SK-N-SH (cell line): ENCODE results near the gene EFS. TPM values are rescaled to one million over a fixed set of nuclear protein-coding genes. Genes with fewer than 3 reads are reported as not detected.

Experiments used
- CTCF ChIA-PET: fragments of 300-600, 350-600 bp; formaldehyde crosslinking; extraction: SDS; loops from one replicate; lab custom pipeline; 2021; lab: Yijun Ruan, JAX
- POLR2A ChIA-PET: fragments of 350-600 bp; sonication (Branson Sonifier 250); formaldehyde crosslinking; extraction: SDS; loops from one replicate; lab custom pipeline; 2020; ENCODE audit warnings: antibody characterized with exemption, inconsistent platforms; lab: Yijun Ruan, JAX
- DNase-seq: peaks from one replicate; pipeline ENCODE4 v3.0.0; 2012
- H2AFZ ChIP-seq: fragments of 200-600 bp; sonication (generic); 2 replicates; pipeline ENCODE4 v1.8.1; 2016; ENCODE audit warnings: antibody characterized with exemption, mild to moderate bottlenecking, low read depth
- H3F3A ChIP-seq: fragments of 200-600 bp; sonication (generic); replicated peaks from 2 replicates; pipeline ENCODE3; 2016; ENCODE audit warnings: antibody characterized with exemption, mild to moderate bottlenecking; ENCODE audit not compliant: insufficient read depth
- H3K27ac ChIP-seq, 2 experiments: fragments of 200-500 bp in 1 of 2; fragments of 200-600 bp in 1 of 2; sonication (Bioruptor generic) in 1 of 2; sonication (generic), shearing (Covaris generic) in 1 of 2; 2 replicates each; pipeline versions ENCODE4 v1.5.1 to v1.6.1; 2014 to 2016; ENCODE audit warnings: low read depth in 2 of 2, inconsistent platforms in 1 of 2, low read length in 1 of 2, mild to moderate bottlenecking in 1 of 2, mixed read lengths in 1 of 2
- H3K27me3 ChIP-seq: fragments of 200-600 bp; sonication (generic), shearing (Covaris generic); 2 replicates; pipeline ENCODE4 v1.6.1; 2016; ENCODE audit warnings: mixed run types; ENCODE audit not compliant: insufficient read depth
- H3K36me3 ChIP-seq, 2 experiments: fragments of 200-500 bp in 1 of 2; fragments of 200-600 bp in 1 of 2; sonication (Bioruptor generic) in 1 of 2; sonication (generic) in 1 of 2; replicated peaks in 1 of 2; 2 replicates each; pipeline versions ENCODE3 to v1.5.1; 2014 to 2016; ENCODE audit warnings: low read length in 1 of 2, mild to moderate bottlenecking in 1 of 2; ENCODE audit not compliant: insufficient read depth in 2 of 2, control insufficient read depth in 1 of 2
- H3K4me1 ChIP-seq, 2 experiments: fragments of 200-500 bp in 1 of 2; fragments of 200-600 bp in 1 of 2; sonication (Bioruptor generic) in 1 of 2; sonication (generic), shearing (Covaris generic) in 1 of 2; 2 replicates each; pipeline versions ENCODE4 v1.5.1 to v1.6.1; 2014 to 2016; ENCODE audit warnings: low read depth in 1 of 2, low read length in 1 of 2, mixed run types in 1 of 2; ENCODE audit not compliant: insufficient read depth in 2 of 2, control insufficient read depth in 1 of 2
- H3K4me2 ChIP-seq: fragments of 200-600 bp; sonication (generic), shearing (Covaris generic); 2 replicates; pipeline ENCODE4 v1.6.1; 2017; ENCODE audit warnings: mixed run types
- H3K4me3 ChIP-seq, 2 experiments: fragments of 200-500 bp in 1 of 2; fragments of 200-600 bp in 1 of 2; sonication (Bioruptor generic) in 1 of 2; sonication (generic), shearing (Covaris generic) in 1 of 2; 2 replicates each; pipeline versions ENCODE4 v1.5.1 to v1.8.1; 2014 to 2016; ENCODE audit warnings: low read depth in 2 of 2, inconsistent platforms in 1 of 2, low read length in 1 of 2, mild to moderate bottlenecking in 1 of 2, mixed read lengths in 1 of 2, moderate library complexity in 1 of 2
- H3K79me2 ChIP-seq: fragments of 200-600 bp; sonication (generic); 2 replicates; pipeline ENCODE4 v1.8.1; 2017; ENCODE audit warnings: mild to moderate bottlenecking; ENCODE audit not compliant: insufficient read depth
- H3K9ac ChIP-seq: fragments of 200-600 bp; sonication (generic); 2 replicates; pipeline ENCODE4 v1.6.1; 2017; ENCODE audit warnings: mixed run types
- H3K9me2 ChIP-seq: fragments of 200-600 bp; sonication (generic); 2 replicates; pipeline ENCODE4 v1.6.1; 2017; ENCODE audit warnings: mixed run types
- H3K9me3 ChIP-seq: fragments of 200-600 bp; sonication (generic); 2 replicates; pipeline ENCODE4 v1.6.1; 2017; ENCODE audit warnings: mixed run types, mild to moderate bottlenecking, moderate library complexity
- H4K20me1 ChIP-seq: fragments of 200-600 bp; sonication (generic); 2 replicates; pipeline ENCODE4 v1.6.1; 2017; ENCODE audit warnings: mild to moderate bottlenecking, mixed run types; ENCODE audit not compliant: insufficient read depth
- JUND ChIP-seq: IDR thresholded peaks from 2 replicates; pipeline ENCODE4 v1.4.0; 2012
- MEF2A ChIP-seq: IDR thresholded peaks from 2 replicates; pipeline ENCODE4 v1.4.0; 2012; ENCODE audit warnings: low read depth, borderline replicate concordance
- MXI1 ChIP-seq: IDR thresholded peaks from 2 replicates; pipeline ENCODE4 v1.6.1; 2012; ENCODE audit warnings: mild to moderate bottlenecking, low read depth, low read length, improper control_type of control experiment
- NFIC ChIP-seq: IDR thresholded peaks from 2 replicates; pipeline ENCODE4 v1.4.0; 2012; ENCODE audit warnings: borderline replicate concordance
- POLR2AphosphoS5 ChIP-seq: IDR thresholded peaks from 2 replicates; pipeline ENCODE4 v1.6.1; 2012; ENCODE audit warnings: low read depth, low read length
- RAD21 ChIP-seq: IDR thresholded peaks from 2 replicates; pipeline ENCODE4 v1.6.1; 2012; ENCODE audit warnings: mild to moderate bottlenecking, low read length
- RCOR1 ChIP-seq: fragments of 150-350 bp; IDR thresholded peaks from 2 replicates; pipeline ENCODE4 v1.6.1; 2017; ENCODE audit warnings: antibody characterized with exemption, low read length
- SIN3A ChIP-seq: IDR thresholded peaks from 2 replicates; pipeline ENCODE4 v1.6.1; 2012; ENCODE audit warnings: low read depth, mild to moderate bottlenecking, low read length, moderate library complexity, borderline replicate concordance
- WGBS: methylation state at CpG from one replicate; pipeline ENCODE4 v1.1.6; 2017; ENCODE audit warnings: low lambda C conversion rate; 5-methylcytosine and 5-hydroxymethylcytosine counted together
- polyA plus RNA-seq, 3 experiments: library from polyadenylated mRNA; depleted of rRNA; stranded (reverse); fragments of >200 nt; gene quantifications; 2 replicates each; pipeline ENCODE4 v1.2.3, GENCODE V29; 2012
- TF ChIP-seq, protein P1 (sequence below): fragments of 150-350 bp; IDR thresholded peaks from 2 replicates; pipeline ENCODE4 v1.6.1; 2016; ENCODE audit warnings: mild to moderate bottlenecking, low read depth, low read length
- TF ChIP-seq, protein P2 (sequence below): IDR thresholded peaks from 2 replicates; pipeline ENCODE4 v1.4.0; 2012; ENCODE audit warnings: low read depth, borderline replicate concordance
- TF ChIP-seq, protein P3 (sequence below): fragments of 200-600 bp; sonication (generic); IDR thresholded peaks from 2 replicates; pipeline ENCODE4 v1.6.1; 2017; ENCODE audit warnings: antibody characterized with exemption, mild to moderate bottlenecking, moderate library complexity
- TF ChIP-seq, protein P4 (sequence below): fragments of 150-350 bp; IDR thresholded peaks from 2 replicates; pipeline ENCODE4 v1.6.1; 2017; ENCODE audit warnings: antibody characterized with exemption, low read length, low read depth, borderline replicate concordance

The EFS gene
- polyA plus RNA-seq, 1 of the 3 experiments (the other 2 are of a cell fraction) = 4.4 TPM

DNA sequence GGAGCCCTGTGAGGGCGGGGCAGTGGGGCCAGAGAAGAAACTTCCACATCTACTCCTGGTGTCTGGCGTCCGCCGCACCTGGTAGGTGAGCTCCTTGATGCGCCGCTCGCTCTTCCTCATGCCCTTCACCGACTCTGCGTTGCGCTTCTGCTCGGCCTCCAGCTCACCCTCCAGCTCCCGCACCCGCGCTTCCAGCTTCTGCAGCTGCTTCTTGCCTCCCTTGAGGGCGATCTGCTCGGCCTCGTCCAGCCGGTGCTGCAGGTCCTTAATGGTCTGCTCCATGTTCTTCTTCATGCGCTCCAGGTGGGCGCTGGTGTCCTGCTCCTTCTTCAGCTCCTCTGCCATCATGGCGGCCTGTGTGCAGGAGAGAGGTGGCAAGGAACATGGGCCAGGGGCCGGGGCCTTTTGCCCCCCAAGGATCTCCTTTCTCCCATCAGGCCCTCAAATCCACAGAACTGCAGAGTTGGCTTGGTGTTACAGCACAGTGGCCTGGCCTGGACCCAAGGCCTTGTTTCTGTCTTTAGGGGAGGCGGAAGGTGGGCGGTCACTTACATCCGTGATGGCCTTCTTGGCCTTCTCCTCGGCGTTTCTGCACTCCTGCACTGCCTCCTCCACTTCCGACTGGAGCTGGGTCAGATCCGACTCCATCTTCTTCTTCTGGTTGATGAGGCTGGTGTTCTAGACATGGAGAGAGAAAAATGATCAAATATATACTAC, 19.6 kb upstream of the EFS start:
- Histone ChIP-seq H3K9me2 (no peaks in the 10 kb centered on the region), H3F3A (no peaks in the 10 kb centered on the region), H4K20me1 (no peaks in the 10 kb centered on the region), H2AFZ (no peak overlapping the region), H3K4me1 (no peaks in the 10 kb centered on the region; a peak in 1 of 4 replicates), H3K4me3 (no peak overlapping the region), H3K36me3 (no peaks in the 10 kb centered on the region), H3K9me3 (no peaks in the 10 kb centered on the region), H3K79me2 (no peaks in the 10 kb centered on the region), H3K4me2 (no peak overlapping the region), H3K9ac (no peak overlapping the region), H3K27ac (no peak overlapping the region), H3K27me3 (peaks cover 8% of the 10 kb centered on the region; the same call in 1 of the 2 replicates)
- TF ChIP-seq NFIC = no peak
- TF ChIP-seq RAD21 = no peak
- TF ChIP-seq, protein P1, sequence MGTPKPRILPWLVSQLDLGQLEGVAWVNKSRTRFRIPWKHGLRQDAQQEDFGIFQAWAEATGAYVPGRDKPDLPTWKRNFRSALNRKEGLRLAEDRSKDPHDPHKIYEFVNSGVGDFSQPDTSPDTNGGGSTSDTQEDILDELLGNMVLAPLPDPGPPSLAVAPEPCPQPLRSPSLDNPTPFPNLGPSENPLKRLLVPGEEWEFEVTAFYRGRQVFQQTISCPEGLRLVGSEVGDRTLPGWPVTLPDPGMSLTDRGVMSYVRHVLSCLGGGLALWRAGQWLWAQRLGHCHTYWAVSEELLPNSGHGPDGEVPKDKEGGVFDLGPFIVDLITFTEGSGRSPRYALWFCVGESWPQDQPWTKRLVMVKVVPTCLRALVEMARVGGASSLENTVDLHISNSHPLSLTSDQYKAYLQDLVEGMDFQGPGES = no peak
- TF ChIP-seq SIN3A = no peak
- TF ChIP-seq, protein P2, sequence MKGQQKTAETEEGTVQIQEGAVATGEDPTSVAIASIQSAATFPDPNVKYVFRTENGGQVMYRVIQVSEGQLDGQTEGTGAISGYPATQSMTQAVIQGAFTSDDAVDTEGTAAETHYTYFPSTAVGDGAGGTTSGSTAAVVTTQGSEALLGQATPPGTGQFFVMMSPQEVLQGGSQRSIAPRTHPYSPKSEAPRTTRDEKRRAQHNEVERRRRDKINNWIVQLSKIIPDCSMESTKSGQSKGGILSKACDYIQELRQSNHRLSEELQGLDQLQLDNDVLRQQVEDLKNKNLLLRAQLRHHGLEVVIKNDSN = no peak
- no peak for TF ChIP-seq POLR2AphosphoS5
- TF ChIP-seq, protein P3, sequence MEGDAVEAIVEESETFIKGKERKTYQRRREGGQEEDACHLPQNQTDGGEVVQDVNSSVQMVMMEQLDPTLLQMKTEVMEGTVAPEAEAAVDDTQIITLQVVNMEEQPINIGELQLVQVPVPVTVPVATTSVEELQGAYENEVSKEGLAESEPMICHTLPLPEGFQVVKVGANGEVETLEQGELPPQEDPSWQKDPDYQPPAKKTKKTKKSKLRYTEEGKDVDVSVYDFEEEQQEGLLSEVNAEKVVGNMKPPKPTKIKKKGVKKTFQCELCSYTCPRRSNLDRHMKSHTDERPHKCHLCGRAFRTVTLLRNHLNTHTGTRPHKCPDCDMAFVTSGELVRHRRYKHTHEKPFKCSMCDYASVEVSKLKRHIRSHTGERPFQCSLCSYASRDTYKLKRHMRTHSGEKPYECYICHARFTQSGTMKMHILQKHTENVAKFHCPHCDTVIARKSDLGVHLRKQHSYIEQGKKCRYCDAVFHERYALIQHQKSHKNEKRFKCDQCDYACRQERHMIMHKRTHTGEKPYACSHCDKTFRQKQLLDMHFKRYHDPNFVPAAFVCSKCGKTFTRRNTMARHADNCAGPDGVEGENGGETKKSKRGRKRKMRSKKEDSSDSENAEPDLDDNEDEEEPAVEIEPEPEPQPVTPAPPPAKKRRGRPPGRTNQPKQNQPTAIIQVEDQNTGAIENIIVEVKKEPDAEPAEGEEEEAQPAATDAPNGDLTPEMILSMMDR = no peak
- TF ChIP-seq MEF2A = no peak
- TF ChIP-seq RCOR1 = no peak
- TF ChIP-seq MXI1 = no peak
- ChIA-PET POLR2A (no interaction called here), CTCF (interaction anchor here (0.8 to 1.6 kb wide), 3 partner anchors 11 to 85 kb away, joined by 3 to 4 read pairs (median 3); no protein-coding TSS in a partner anchor)
- DNase-seq = no peak
- 54% methylated on average over 21 of the region's 29 CpGs for WGBS

DNA sequence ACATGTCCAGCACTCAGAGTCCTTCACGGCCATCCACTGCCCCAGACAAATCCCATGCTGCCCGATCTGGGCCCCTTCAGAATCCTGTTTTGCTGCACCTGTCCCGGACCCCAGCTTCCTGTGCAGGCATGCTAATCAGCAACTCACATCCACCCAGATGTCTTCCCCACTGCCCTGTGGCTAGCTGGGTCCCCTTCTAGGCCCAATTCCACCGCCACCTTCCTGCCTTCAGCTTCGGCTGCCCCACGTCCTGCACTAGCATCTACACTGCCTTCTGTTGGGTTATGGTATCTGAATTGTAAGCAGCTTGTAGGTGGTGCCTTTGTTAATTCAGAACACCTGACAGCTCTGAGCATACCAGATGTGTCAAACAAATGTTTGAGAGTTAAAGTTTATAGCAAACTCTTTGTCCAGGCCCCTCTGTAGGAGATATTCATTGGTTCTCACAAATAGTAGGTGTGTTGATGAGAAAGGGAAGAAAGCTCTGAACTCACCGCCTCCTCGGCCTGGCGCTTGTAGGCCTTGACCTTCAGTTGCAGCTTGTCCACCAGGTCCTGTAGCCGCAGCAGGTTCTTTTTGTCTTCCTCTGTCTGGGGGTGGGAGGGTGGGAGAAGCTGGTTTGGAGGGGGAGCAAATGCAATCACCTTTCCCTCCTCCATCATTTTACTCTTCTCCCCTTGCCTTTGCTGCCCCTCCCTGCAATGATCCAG, 17.9 kb upstream of the EFS start:
- Histone ChIP-seq H3K4me2 (no peak overlapping the region), H2AFZ (no peak overlapping the region), H3K79me2 (no peaks in the 10 kb centered on the region), H3K9me2 (no peaks in the 10 kb centered on the region), H3F3A (no peaks in the 10 kb centered on the region), H3K9ac (no peak overlapping the region), H3K27ac (no peak overlapping the region), H4K20me1 (no peaks in the 10 kb centered on the region), H3K4me1 (peaks cover 0 to 3% of the 10 kb centered on the region in 2 experiments; a peak in 1 of 4 replicates), H3K27me3 (peaks cover 8% of the 10 kb centered on the region), H3K4me3 (no peak overlapping the region), H3K9me3 (no peaks in the 10 kb centered on the region), H3K36me3 (no peaks in the 10 kb centered on the region)
- CTCF ChIA-PET = interaction anchor here (1.1 to 8.2 kb wide), 7 partner anchors 13 to 118 kb away, joined by 3 to 179 read pairs (median 4); partner anchors contain the start of gene PABPN1
- DNase-seq = no peak
- TF ChIP-seq, protein P4, sequence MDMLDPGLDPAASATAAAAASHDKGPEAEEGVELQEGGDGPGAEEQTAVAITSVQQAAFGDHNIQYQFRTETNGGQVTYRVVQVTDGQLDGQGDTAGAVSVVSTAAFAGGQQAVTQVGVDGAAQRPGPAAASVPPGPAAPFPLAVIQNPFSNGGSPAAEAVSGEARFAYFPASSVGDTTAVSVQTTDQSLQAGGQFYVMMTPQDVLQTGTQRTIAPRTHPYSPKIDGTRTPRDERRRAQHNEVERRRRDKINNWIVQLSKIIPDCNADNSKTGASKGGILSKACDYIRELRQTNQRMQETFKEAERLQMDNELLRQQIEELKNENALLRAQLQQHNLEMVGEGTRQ = no peak
- no peak for TF ChIP-seq JUND
- WGBS = 34% methylated on average over 10 of the region's 10 CpGs
- POLR2A ChIA-PET = interaction anchor here (0.5 kb wide), 1 partner anchor 113 kb away, joined by 3 read pairs; no protein-coding TSS in a partner anchor
